M059J (cell line): ENCODE data around the gene ARSI. TPM values are rescaled to one million over a fixed set of nuclear protein-coding genes. Genes with fewer than 3 reads are reported as not detected.
"Not testable (repeated sequence)": the region's sequence is repeated elsewhere in the genome, so short reads cannot be mapped to it uniquely, and the experiment has no call there.

Source experiments
- DNase-seq: peaks from one replicate; pipeline ENCODE4 v3.0.0-alpha.2; 2012; ENCODE audit warnings: low read depth
- total RNA-seq: library from RNA; depleted of rRNA; stranded (reverse); fragments of >200 nt; shearing (Covaris generic); gene quantifications from 2 replicates; pipeline ENCODE4 v1.2.3, GENCODE V29; 2014

Gene ARSI
- total RNA-seq, 1 experiment from 2014 or later: 51.2 TPM

GRCh38 chr5:150270541-150271295 lies 32.0 kb downstream of the ARSI start:
- DNase-seq: no peak

DNA sequence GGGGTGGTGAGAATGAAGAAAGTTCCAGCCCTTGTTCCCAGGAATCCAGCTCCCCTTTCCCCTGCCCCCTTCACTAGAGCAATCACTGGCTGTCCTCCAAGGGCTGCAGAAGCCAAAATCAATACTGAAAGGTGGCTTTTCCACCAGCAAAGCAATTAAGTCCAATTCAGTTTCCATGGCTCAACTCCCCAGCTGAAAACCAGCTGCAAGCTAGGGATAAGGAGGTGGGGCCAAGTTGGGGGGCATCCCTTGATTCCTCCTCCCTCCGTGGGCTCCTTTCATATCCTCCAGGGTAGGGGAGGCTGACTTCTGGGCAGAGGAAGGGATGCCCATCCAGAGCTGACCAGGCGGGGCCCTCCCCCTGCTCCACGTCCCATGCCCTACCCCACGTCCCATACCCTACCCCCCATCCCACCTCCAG lies 35.8 kb downstream of the ARSI start:
- no peak for DNase-seq

DNA sequence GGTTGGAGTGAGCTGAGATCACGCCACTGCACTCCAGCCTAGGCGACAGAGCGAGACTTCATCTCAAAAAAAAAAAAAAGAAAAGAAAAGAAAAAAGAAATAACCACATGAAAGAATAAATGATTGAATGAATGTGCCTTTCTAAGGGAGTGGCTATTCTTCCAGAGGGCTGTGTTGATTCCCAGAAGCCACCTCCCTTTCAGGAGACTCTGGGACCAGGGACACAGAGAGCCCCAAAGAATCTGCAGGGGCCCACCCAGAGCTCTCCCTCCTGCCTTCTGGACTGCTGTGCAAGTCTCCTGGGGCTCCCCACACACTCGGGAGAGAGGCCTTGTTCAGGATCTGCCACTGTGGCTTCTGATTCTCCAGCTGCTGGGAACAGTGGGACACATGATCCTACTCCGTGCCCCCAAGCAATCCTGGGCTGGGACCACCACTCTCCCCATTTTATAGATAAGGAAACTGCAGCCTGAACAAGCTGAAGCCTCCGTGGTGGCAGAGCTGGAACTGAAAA lies 36.8 kb downstream of the ARSI start:
- DNase-seq: no peak

DNA sequence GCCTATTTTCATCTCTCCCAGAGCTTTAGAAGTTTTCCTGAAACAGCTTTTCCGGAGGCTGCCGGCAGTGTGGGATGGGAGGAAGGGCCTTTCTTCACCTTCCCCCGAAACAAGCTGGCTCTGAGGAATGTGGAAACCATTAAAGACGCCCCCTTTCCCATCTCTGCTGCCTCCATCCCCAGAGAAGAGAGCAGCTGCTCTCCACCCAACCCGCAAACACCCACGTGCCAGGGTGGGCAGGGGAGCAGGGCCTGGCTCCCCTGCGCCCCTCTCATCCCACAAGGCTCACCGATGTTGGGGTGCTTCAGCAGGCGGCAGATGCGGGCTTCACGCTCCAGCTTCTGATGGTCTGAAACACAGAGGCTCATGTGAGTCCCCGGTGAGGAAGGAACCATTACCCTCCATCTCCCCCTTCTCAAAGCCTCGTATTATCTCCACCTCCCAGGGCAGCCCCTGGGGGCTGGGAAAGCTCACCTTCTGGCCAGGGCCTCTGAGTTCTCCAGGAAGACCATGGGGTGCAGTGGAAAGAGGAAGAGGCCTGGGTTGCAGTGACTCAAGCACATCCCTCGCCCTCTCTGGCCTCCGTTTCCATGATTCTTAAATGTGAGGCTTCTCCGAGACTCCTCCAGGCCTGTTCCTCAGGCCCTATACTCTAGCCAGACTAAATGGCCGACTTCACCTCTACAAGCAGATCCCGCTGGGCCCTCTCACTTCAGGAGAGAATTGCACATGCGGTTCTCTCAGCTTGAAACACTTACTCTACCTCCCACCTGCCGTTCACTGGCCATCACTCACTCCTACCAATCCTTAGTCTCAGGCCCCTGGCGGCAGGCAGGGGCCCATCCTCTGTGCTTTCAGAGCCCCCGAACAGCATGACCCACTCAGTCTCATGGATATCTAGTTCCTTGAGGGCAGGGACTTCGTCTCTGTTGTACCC lies 37.8 kb downstream of the ARSI start:
- no peak for DNase-seq

DNA sequence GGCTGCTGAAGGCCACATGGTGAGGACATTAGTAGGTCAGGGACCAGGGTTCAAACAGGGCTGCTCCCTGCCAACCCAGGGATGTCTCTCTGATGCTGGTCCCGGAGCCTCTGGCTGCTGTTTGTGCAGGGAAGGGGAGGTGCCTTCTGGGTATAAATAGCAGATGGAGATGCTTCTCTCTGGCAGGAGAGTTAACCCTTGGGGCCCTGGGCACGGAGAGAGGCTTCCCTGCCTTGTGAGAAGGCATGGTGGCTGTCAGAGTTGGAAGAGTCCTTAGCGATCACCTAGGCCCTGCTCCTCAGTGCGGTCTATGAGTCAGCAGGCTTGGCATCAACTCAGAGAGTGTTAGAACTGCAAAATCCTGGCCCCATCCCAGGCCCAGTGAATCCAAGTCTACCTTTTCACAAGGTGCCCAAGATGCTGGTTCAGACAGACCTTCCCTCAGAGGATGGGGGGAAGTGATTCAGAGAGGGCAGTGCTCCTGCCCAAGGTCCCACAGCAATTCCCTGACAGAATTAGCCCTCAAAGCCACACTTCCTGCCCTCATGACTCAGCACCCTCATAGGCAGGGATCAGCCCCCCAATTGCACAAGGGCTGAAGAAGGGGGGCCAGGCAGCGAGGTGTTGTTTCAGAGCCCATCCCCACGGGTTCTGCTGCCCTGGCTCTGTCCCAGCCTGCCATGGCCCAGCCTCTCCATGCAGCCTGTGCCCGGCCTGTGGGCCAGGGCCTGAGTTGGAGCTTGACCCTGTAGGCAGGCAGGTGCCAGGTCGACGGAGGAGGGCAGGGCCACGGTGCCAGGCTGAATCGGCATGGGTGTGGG lies 38.7 kb downstream of the ARSI start:
- DNase-seq: peak; percentile 99

GRCh38 chr5:150263375-150263775 lies 39.3 kb downstream of the ARSI start:
- no peak for DNase-seq

DNA sequence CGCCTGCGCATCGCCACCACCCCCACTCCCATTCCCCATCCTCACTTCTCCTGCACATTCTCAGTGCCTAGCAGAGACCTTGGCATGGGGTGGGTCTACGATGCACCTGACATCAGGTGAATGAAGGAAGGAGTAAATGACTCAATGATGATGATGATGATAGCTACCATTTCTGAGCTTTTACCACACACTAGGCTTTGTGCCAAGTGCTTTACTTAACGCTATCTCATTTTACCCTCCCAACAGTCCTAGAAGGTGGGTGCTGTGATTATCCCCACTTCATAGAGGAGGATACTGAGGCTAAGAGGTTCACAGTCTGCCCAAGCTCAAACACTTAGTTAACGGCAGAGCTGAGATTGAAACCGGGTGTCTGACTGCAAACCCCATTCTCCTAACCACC lies 40.2 kb downstream of the ARSI start:
- no peak for DNase-seq

GRCh38 chr5:150261231-150261630 lies 41.5 kb downstream of the ARSI start:
- peak; percentile 64 for DNase-seq

DNA sequence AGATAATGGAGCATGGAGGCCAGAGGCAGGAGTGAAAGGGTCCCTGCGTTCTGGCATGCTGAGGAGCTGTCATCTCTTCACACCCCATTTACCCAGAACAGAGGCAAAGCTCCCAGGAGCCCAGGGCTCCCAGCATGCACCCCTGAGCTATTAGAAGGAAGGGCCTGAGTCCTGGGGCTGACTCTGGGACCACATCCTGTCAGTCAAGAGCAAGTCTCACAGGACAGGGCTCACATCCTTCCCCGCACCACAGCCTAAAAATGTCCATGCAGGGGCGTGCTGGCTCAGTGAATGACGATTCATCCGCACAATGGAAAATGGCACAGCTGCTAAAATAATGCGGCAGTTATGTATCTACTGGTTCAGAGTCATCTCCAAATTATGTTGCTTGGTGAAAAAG lies 44.6 kb downstream of the ARSI start:
- no peak for DNase-seq

DNA sequence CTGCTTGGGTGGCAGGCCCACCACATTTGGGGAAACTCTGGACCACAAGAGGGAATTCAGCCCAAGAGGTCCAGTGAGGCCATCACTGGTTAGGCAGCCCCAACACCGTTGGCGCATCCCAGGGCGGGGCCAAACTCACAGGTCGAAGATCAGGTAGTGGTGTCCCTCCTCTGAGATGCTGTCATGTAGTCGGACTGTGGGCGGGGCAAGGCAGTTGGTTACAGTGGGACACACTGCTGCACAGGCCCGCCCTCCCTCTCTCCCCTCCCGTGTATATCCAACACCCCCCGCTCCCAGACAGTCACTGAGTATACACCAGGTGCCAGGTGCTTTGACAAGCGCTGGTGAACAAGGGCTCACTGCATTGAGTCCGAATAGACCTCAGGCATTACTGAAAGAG lies 45.3 kb downstream of the ARSI start:
- DNase-seq: no peak

DNA sequence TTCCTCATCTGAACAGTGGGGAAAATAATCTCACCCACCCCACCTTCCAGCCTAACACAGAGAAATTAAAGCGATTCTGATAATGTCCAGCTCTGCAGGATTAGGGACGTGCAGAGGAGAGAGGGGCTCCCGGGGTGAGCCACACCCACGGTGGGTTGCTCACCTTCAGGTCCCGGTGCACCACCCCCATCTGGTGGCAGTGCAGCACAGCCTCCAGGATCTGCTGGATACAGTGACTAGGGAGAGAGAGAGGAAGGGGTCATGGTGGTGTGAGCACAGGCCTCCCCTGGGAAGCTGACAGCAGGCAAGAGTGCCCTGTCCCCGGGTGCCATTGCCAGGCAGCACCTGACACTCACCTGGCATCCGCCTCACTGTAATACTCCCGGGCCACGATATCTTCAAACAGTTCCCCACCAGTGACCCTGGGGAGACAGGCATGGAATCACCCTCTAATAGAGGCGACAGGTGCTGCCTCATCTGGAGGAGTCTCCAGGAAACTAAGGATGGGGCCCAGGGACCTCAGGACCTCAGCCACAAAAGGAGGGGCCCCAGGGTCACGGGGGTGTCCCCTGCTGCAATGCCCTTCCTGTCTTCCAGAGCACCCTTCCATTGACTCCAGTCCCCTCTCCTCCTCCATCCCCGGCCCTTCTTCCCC lies 46.2 kb downstream of the ARSI start:
- no peak for DNase-seq

- DNase-seq: peak; percentile 40
These were observed 46.9 kb downstream of the ARSI start for GRCh38 chr5:150255659-150256409.

DNA sequence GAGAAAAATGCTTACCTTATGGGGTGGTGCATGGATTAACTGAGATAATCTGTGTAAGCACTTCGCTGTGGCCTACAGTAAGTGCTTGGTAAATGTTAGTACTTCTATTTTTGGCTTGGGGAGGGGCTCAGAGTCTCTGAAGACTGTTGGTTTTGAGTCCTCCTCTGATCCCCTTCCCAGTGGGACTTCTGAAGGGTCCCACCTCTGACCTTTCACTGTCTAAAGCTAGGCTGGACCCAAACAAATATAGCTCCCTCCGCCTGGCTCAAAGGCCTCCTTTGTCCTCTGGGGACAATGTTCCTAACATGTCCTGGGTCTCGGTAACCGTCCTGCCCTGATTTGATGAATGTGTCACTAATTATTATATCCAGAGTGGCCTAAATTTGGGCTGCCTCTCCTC lies 47.9 kb downstream of the ARSI start:
- DNase-seq: no peak

DNA sequence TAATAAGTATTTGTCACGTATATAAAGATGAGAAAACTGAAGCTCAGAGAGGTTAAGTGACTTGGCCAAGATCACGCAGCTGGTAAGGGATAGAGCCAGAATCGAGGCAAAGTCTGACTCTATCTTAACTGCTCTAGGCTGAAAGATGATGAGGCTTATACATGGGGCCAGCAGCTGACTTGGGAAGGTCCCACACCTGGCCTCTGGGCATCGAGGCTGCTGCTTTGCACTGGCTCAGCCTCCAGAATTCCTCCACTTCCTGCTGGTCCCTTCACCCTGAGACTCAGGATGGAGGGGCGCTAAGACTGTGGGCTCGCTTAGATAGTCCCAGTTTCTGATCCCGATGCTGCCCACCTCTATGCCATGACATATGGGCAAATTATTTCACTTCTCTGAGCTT lies 48.3 kb downstream of the ARSI start:
- no peak for DNase-seq

GRCh38 chr5:150253416-150254208 lies 49.1 kb downstream of the ARSI start:
- DNase-seq: no peak

GRCh38 chr5:150252489-150252888 lies 50.2 kb downstream of the ARSI start:
- no peak for DNase-seq

DNA sequence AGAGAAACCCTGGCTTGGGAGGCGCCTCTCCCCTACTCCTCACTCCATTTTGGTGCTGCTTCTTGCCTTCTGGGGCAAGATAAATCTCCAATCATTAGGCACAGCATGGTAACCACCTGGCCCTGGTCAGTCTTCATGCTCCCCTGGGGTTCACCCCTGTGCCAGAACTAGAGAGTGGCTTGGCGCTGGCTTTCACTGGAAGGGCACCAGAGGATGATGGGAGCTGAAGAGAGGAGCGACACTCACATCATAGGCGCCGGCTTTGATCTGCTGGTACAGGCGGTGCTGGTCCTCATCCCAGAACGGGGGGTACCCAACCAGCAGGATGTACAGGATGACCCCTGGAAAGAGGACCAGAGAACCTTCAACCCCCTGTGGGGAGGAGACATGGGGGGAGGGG lies 51.2 kb downstream of the ARSI start:
- DNase-seq: no peak

GRCh38 chr5:150249744-150250143 lies 53.0 kb downstream of the ARSI start:
- no peak for DNase-seq

DNA sequence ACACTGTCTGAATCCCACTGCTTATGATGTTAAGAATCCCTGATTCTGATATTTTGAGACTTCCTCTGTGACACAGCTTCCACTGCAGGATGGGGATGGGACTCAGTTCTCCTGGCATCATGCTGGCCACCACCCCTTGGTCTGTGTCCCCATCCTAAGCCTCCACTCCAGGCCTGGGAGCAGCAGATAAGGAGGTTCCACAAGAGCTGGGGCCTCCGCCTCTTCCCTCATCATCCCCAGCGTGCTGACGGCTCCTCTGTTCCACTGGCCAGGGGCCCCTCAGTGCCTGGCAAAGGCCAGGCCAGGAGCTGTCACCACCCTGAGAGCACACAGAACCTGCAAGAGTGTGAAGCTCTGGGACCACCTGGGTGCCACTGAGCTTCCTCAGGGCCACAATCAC lies 53.8 kb downstream of the ARSI start:
- no peak for DNase-seq

GRCh38 chr5:150248493-150248892 lies 54.2 kb downstream of the ARSI start:
- not testable (repeated sequence) for DNase-seq
